H9 (cell line): ENCODE results near the gene C3. TPM values are rescaled to one million over a fixed set of nuclear protein-coding genes. Genes with fewer than 3 reads are reported as not detected.

ENCODE experiments used
- DNase-seq: peaks from one replicate; pipeline ENCODE4 v3.0.0-alpha.2; 2017
- H2AFZ ChIP-seq: one replicate; pipeline ENCODE4 v1.6.1; 2013; ENCODE audit warnings: mild to moderate bottlenecking, low read length, control low read depth, moderate library complexity
- H2AK5ac ChIP-seq: 2 replicates; pipeline ENCODE4 v1.6.1; 2013; ENCODE audit warnings: low read length, control low read depth, mixed read lengths; ENCODE audit not compliant: insufficient read length
- H2BK120ac ChIP-seq: one replicate; pipeline ENCODE4 v1.6.1; 2013; ENCODE audit warnings: low read depth, mild to moderate bottlenecking, low read length, control low read depth, inconsistent platforms; ENCODE audit not compliant: poor library complexity, severe bottlenecking
- H2BK12ac ChIP-seq: 2 replicates; pipeline ENCODE4 v1.6.1; 2013; ENCODE audit warnings: low read length, control low read depth, mixed read lengths, low read depth; ENCODE audit not compliant: insufficient read length
- H2BK15ac ChIP-seq: 2 replicates; pipeline ENCODE4 v1.6.1; 2013; ENCODE audit warnings: low read depth, low read length, control low read depth
- H2BK20ac ChIP-seq: one replicate; pipeline ENCODE4 v1.6.1; 2013; ENCODE audit warnings: low read depth, mild to moderate bottlenecking, low read length, control low read depth, inconsistent platforms; ENCODE audit not compliant: poor library complexity, severe bottlenecking
- H2BK5ac ChIP-seq: 2 replicates; pipeline ENCODE4 v1.6.1; 2013; ENCODE audit warnings: low read length, control low read depth, mixed read lengths; ENCODE audit not compliant: insufficient read length
- H3K14ac ChIP-seq: 2 replicates; pipeline ENCODE4 v1.6.1; 2013; ENCODE audit warnings: low read length, control low read depth; ENCODE audit not compliant: insufficient read depth
- H3K18ac ChIP-seq: 2 replicates; pipeline ENCODE4 v1.6.1; 2013; ENCODE audit warnings: low read depth, mild to moderate bottlenecking, mixed read lengths, low read length, control low read depth; ENCODE audit not compliant: insufficient read length
- H3K23ac ChIP-seq: 2 replicates; pipeline ENCODE4 v1.6.1; 2013; ENCODE audit warnings: low read length, control low read depth, mixed read lengths, low read depth; ENCODE audit not compliant: insufficient read length
- H3K23me2 ChIP-seq: 2 replicates; pipeline ENCODE4 v1.6.1; 2013; ENCODE audit warnings: low read depth, mild to moderate bottlenecking, mixed read lengths, low read length, control low read depth; ENCODE audit not compliant: insufficient read length, poor library complexity, severe bottlenecking
- H3K27ac ChIP-seq: 2 replicates; pipeline ENCODE4 v1.5.1; 2013; ENCODE audit warnings: low read length, control low read depth, mixed read lengths, low read depth; ENCODE audit not compliant: insufficient read length
- H3K27me3 ChIP-seq: 2 replicates; pipeline ENCODE4 v1.6.1; 2013; ENCODE audit warnings: low read length, control low read depth, inconsistent platforms; ENCODE audit not compliant: insufficient read depth
- H3K4ac ChIP-seq: 2 replicates; pipeline ENCODE4 v1.6.1; 2013; ENCODE audit warnings: low read depth, mild to moderate bottlenecking, control low read depth, inconsistent platforms, low read length, moderate library complexity
- H3K4me1 ChIP-seq: 2 replicates; pipeline ENCODE4 v1.6.1; 2013; ENCODE audit warnings: low read length, control low read depth, inconsistent platforms; ENCODE audit not compliant: insufficient read depth
- H3K4me2 ChIP-seq: 2 replicates; pipeline ENCODE4 v1.6.1; 2013; ENCODE audit warnings: low read length, control low read depth, mixed read lengths; ENCODE audit not compliant: insufficient read length, insufficient read depth
- H3K56ac ChIP-seq: 2 replicates; pipeline ENCODE4 v1.6.1; 2013; ENCODE audit warnings: low read depth, mild to moderate bottlenecking, mixed read lengths, low read length, control low read depth; ENCODE audit not compliant: insufficient read length
- H3K79me1 ChIP-seq: 2 replicates; pipeline ENCODE4 v1.6.1; 2013; ENCODE audit warnings: low read depth, mild to moderate bottlenecking, moderate library complexity, low read length, control low read depth, inconsistent platforms; ENCODE audit not compliant: insufficient read depth, poor library complexity, severe bottlenecking
- H3K79me2 ChIP-seq: 2 replicates; pipeline ENCODE4 v1.6.1; 2013; ENCODE audit warnings: low read length, control low read depth, inconsistent platforms; ENCODE audit not compliant: insufficient read depth
- H3K9ac ChIP-seq: 2 replicates; pipeline ENCODE4 v1.6.1; 2013; ENCODE audit warnings: low read length, control low read depth, mixed read lengths; ENCODE audit not compliant: insufficient read length; ENCODE audit errors: extremely low read depth
- H3K9me3 ChIP-seq: one replicate; pipeline ENCODE4 v1.6.1; 2013; ENCODE audit warnings: low read depth, low read length, inconsistent platforms; ENCODE audit not compliant: control insufficient read depth
- H3T11ph ChIP-seq: one replicate; pipeline ENCODE4 v1.6.1; 2013; ENCODE audit warnings: mild to moderate bottlenecking, low read length, control low read depth, inconsistent platforms
- H4K20me1 ChIP-seq: one replicate; pipeline ENCODE4 v1.6.1; 2013; ENCODE audit not compliant: control insufficient read depth, insufficient read length, insufficient read depth
- H4K5ac ChIP-seq: 2 replicates; pipeline ENCODE4 v1.6.1; 2013; ENCODE audit warnings: low read depth, mild to moderate bottlenecking, mixed read lengths, low read length, control low read depth; ENCODE audit not compliant: insufficient read length
- H4K8ac ChIP-seq: replicated peaks from 2 replicates; pipeline ENCODE4 v1.6.1; 2013; ENCODE audit warnings: low read length, control low read depth, mixed read lengths, low read depth; ENCODE audit not compliant: insufficient read length
- H4K91ac ChIP-seq: 2 replicates; pipeline ENCODE4 v1.6.1; 2013; ENCODE audit warnings: low read depth, mild to moderate bottlenecking, moderate library complexity, mixed read lengths, low read length, control low read depth; ENCODE audit not compliant: insufficient read length
- H3K27ac Mint-ChIP-seq, 3 experiments: 2 replicates in 2 of 3; 3 replicates in 1 of 3; pipeline ENCODE4 v1.8.0; 2020 to 2021; ENCODE audit warnings: mixed read lengths in 3 of 3, mild to moderate bottlenecking in 1 of 3, moderate library complexity in 1 of 3
- H3K27me3 Mint-ChIP-seq: 2 replicates; pipeline ENCODE4 v1.8.0; 2021; ENCODE audit warnings: low read depth, mild to moderate bottlenecking, moderate library complexity, mixed read lengths
- H3K36me3 Mint-ChIP-seq, 3 experiments: 2 replicates in 2 of 3; 3 replicates in 1 of 3; pipeline ENCODE4 v1.8.0; 2020 to 2021; ENCODE audit warnings: low read depth in 3 of 3, mixed read lengths in 3 of 3; ENCODE audit not compliant: insufficient read depth in 1 of 3
- H3K4me1 Mint-ChIP-seq, 2 experiments: 2 replicates each; pipeline ENCODE4 v1.8.0; 2020; ENCODE audit warnings: mixed read lengths in 2 of 2
- H3K4me3 Mint-ChIP-seq, 2 experiments: 2 replicates in 1 of 2; 3 replicates in 1 of 2; pipeline ENCODE4 v1.8.0; 2020 to 2021; ENCODE audit warnings: mild to moderate bottlenecking in 2 of 2, mixed read lengths in 2 of 2, moderate library complexity in 1 of 2
- H3K9me3 Mint-ChIP-seq, 2 experiments: 2 replicates in 1 of 2; 3 replicates in 1 of 2; pipeline ENCODE4 v1.8.0; 2020; ENCODE audit warnings: mild to moderate bottlenecking in 2 of 2, mixed read lengths in 2 of 2, moderate library complexity in 1 of 2
- WGBS: extraction: QIAGEN DNeasy Blood & Tissue Kit; methylation state at CpG from one replicate; pipeline ENCODE4 v1.1.7; 2013; ENCODE audit warnings: missing lambda C conversion rate, low lambda C conversion rate, mixed read lengths; ENCODE audit not compliant: insufficient read length; ENCODE audit errors: extremely low coverage; 5-methylcytosine and 5-hydroxymethylcytosine counted together
- total RNA-seq: library from RNA; stranded (reverse); gene quantifications from 2 replicates; pipeline ENCODE4 v1.2.1, GENCODE V29; 2021
- TF ChIP-seq, protein P1 (sequence below): fragments of 200-600 bp; sonication (generic); conservative IDR thresholded peaks from 3 replicates; pipeline ENCODE4 v1.8.0; 2021; ENCODE audit warnings: antibody characterized with exemption, mild to moderate bottlenecking

C3 gene
- total RNA-seq, 1 experiment from 2014 or later, result 5.9 TPM

DNA sequence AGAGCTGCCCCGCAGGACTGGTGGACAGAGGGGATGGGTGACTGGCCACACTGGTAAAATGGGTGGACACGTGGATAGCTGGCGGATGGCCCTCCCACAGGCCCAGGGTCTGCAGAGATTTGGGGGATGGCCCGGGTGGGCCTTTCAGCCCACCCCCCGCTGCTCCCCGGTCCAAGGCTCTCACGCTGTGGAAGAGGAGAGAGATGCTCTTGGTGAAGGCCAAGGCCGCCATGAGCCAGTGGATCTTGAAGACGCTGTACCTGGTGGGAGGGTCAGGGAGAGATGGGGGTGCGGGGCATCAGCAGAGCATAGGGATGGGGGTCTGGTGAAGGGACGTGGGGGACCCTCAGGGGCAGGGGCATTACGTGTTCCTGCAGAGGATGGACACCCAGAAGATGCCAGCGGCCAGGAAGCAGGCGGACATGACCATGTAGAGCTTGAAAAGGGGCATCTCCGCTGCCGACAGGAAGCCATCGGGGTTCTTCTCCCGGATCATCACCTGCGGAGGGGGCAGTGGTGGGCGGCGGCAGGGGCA is 12.4 kb upstream of the C3 start:
- Histone ChIP-seq H4K91ac (no peak overlapping the region), H4K5ac (no peak overlapping the region), H4K8ac (no peak overlapping the region), H3K4me2 (no peak overlapping the region), H3K23ac (no peak overlapping the region), H3K56ac (no peak overlapping the region), H2BK5ac (no peak overlapping the region), H3K4me1 (peaks cover under 1% of the 10 kb centered on the region; the same call in 1 of the 2 replicates), H3K18ac (no peak overlapping the region), H2AK5ac (no peak overlapping the region), H3K9ac (no peak overlapping the region), H2BK20ac (no peak overlapping the region), H3K14ac (no peak overlapping the region), H2BK12ac (no peak overlapping the region), H3K79me1 (no peaks in the 10 kb centered on the region), H3K23me2 (peaks cover 14% of the 10 kb centered on the region), H2AFZ (no peak overlapping the region), H3K27me3 (no peaks in the 10 kb centered on the region), H2BK15ac (no peak overlapping the region), H3K27ac (no peak overlapping the region), H3K79me2 (no peaks in the 10 kb centered on the region), H2BK120ac (no peak overlapping the region), H4K20me1 (peaks cover 2% of the 10 kb centered on the region), H3K4ac (no peak overlapping the region), H3K9me3 (no peaks in the 10 kb centered on the region), H3T11ph (no peak overlapping the region)
- Mint-ChIP-seq H3K4me3 (peak overlapping the region in 1 of 2 experiments; percentile 48; a peak in 1 of 5 replicates), H3K36me3 (peaks cover 5 to 16% (median 12%) of the 10 kb centered on the region in 3 experiments), H3K27ac (no peak overlapping the region), H3K9me3 (no peaks in the 10 kb centered on the region), H3K27me3 (no peaks in the 10 kb centered on the region; the same call in 1 of the 2 replicates), H3K4me1 (peaks cover 18 to 29% of the 10 kb centered on the region in 2 experiments)
- no CpG with 5 or more reads among the region's 21 CpGs for WGBS
- DNase-seq, result no peak
- TF ChIP-seq, protein P1, sequence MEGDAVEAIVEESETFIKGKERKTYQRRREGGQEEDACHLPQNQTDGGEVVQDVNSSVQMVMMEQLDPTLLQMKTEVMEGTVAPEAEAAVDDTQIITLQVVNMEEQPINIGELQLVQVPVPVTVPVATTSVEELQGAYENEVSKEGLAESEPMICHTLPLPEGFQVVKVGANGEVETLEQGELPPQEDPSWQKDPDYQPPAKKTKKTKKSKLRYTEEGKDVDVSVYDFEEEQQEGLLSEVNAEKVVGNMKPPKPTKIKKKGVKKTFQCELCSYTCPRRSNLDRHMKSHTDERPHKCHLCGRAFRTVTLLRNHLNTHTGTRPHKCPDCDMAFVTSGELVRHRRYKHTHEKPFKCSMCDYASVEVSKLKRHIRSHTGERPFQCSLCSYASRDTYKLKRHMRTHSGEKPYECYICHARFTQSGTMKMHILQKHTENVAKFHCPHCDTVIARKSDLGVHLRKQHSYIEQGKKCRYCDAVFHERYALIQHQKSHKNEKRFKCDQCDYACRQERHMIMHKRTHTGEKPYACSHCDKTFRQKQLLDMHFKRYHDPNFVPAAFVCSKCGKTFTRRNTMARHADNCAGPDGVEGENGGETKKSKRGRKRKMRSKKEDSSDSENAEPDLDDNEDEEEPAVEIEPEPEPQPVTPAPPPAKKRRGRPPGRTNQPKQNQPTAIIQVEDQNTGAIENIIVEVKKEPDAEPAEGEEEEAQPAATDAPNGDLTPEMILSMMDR, result no peak
